GM12875 (cell line): Measurements from ENCODE around the gene TAF1B.

Source experiments
- H3K4me3 ChIP-seq: one replicate; pipeline ENCODE4 v1.5.1; 2011; ENCODE audit warnings: low read depth, low read length, control low read depth
- TF ChIP-seq, protein P1 (sequence below): IDR thresholded peaks from 2 replicates; pipeline ENCODE4 v1.5.1; 2011; ENCODE audit warnings: low read depth, mild to moderate bottlenecking, control low read depth, inconsistent platforms, low read length, moderate library complexity, borderline replicate concordance; ENCODE audit not compliant: insufficient read depth

The TAF1B gene

DNA sequence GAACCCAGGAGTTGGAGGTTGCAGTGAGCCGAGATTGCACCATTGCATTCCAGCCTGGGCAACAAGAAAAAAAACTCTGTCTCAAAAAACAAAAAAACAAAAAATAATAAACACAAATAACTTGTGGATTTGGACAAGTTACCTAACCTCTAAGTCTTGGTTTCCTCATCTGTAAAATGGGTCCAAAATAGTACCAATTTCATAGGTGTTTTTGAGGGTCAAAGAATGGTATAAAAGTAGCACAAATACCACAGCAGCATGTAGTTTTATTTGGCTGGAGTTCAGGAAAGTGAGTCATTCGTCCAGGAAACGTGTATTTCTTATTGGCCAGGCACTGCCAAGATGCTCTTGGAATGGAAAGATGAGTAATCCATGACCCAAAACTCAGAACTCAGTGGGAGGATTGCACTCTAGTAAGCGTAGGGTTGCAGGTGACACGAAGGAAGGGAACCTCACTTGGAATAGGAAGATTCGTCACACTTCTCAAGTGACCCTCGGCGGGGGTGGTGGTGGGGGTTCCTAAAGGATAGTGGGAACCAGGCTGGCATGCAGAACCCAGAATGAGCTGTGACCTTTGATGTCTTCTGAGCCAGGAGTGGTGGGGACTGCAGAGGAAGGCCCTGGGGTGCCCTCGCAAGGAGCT, 132.7 kb downstream of the TAF1B start:
- H3K4me3 ChIP-seq: no peak overlapping the region
- TF ChIP-seq, protein P1, sequence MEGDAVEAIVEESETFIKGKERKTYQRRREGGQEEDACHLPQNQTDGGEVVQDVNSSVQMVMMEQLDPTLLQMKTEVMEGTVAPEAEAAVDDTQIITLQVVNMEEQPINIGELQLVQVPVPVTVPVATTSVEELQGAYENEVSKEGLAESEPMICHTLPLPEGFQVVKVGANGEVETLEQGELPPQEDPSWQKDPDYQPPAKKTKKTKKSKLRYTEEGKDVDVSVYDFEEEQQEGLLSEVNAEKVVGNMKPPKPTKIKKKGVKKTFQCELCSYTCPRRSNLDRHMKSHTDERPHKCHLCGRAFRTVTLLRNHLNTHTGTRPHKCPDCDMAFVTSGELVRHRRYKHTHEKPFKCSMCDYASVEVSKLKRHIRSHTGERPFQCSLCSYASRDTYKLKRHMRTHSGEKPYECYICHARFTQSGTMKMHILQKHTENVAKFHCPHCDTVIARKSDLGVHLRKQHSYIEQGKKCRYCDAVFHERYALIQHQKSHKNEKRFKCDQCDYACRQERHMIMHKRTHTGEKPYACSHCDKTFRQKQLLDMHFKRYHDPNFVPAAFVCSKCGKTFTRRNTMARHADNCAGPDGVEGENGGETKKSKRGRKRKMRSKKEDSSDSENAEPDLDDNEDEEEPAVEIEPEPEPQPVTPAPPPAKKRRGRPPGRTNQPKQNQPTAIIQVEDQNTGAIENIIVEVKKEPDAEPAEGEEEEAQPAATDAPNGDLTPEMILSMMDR: no peak

DNA sequence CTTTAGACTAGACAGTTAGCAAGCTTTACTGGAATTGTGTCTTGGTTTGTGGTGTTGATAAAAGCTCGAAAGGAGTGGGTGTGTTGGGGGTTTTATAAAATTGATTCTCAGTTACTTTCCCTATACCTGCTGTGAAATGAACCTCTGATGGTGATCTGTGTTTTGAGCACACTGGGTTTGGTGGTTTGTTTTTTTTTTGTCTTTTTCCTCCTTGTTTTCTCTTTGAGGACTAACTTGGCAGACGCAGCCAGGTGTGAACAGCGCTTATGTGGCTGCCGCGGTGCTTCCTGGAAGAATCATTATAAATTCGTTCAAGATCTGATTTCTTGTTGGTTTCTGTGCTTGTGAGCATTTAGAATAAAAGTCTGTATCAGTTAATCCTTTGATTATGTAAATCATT, 136.7 kb downstream of the TAF1B start:
- no peak overlapping the region for H3K4me3 ChIP-seq
- TF ChIP-seq, protein P1: no peak

DNA sequence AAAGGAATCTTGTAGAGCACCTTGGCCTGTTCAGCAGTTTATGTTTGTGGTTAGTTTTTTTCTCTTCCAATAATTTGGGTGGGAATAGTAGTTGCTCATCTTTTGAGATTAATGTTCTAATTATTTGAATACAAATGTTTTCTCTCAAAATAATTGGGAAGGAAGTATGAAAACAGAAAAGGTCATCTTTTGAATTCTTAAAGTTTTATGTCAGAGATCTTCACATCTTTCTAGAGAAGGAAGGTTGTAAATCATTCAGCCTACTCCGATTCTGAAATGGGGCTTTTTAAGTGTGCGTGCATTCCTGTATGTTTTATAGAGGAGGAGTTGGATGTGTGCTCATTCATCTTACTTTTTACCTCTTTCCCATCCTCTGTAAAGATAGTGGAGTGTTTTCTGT, 137.2 kb downstream of the TAF1B start:
- TF ChIP-seq, protein P1: no peak
- no peak overlapping the region for H3K4me3 ChIP-seq

DNA sequence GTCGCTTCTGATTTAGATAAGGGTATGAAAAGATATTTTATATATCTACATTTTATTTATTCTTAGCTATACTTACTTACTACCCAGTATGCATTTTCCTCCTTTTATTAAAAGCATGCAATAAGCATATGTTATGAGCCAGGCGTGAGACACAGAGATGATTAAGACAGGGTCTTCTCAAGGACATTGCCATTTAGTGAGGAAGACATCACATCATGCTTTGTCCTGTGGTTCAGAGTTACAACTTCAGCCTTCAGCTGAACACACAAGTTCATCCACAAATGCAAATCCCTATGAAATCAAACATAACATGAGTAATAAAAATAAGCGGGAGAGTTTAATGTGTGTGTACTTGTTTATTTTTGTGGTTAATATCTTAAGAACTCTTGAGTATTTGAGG, 138.4 kb downstream of the TAF1B start:
- no peak overlapping the region for H3K4me3 ChIP-seq

GRCh38 chr2:9982248-9982647, 139.0 kb downstream of the TAF1B start:
- no peak overlapping the region for H3K4me3 ChIP-seq

More for the DNA sequence above, 138.4 kb downstream of the TAF1B start:
- TF ChIP-seq, protein P1: no peak

GRCh38 chr2:9982891-9983290, 139.6 kb downstream of the TAF1B start:
- TF ChIP-seq, protein P1: no peak
- H3K4me3 ChIP-seq: no peak overlapping the region

More at GRCh38 chr2:9982248-9982647, 139.0 kb downstream of the TAF1B start:
- TF ChIP-seq, protein P1: no peak

DNA sequence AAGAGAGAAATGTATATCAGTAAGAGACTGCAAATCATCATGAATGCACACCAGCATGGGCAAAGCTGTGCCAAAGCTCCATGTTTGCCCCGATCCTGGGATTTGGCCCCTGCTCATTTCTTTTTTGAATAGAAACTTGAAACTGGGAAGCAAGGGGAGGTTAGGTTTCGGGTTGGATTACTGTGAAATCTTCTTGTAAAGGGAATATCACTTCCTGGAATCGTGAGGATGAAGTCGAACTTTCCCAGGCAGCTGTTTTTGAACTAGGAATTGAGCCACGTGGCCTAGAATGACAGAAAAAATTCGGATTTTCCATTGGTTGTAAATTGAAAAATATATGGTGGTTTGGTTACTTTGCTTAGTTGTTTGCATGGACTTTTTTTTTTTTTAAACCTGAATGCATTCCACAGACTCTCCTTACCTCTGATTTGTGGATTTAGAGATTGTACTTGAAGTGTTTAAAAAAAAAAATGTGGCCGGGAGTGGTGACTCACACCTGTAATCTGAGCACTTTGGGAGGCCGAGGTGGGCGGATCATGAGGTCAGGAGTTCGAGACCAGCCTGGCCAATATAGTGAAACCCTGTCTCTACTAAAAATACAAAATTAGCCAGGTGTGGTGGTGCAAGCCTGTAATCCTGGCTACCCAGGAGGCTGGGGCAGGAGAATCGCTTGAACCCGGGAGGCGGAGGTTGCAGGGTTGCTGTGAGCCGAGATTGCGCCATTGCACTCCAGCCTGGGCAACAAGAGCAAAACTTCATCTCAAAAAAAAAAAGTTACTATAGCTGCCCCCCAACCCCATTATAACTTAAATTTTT, 140.3 kb downstream of the TAF1B start:
- TF ChIP-seq, protein P1: no peak
- H3K4me3 ChIP-seq: no peak overlapping the region
